Testis (tissue), 2 donors: ENCODE data around the gene NOL12.

ENCODE experiments used
- POLR2A ChIP-seq: fragments of 450-650 bp; IDR thresholded peaks from one replicate; pipeline ENCODE4 v1.6.1; 2017; ENCODE audit warnings: antibody characterized with exemption, mild to moderate bottlenecking, moderate library complexity
- TF ChIP-seq, protein P1 (sequence below), 3 experiments: fragments of 450-650 bp in 2 of 3; fragments of 200-600 bp in 1 of 3; sonication (generic) in 1 of 3; IDR thresholded peaks; one replicate each; pipeline ENCODE4 v1.5.1; 2016 to 2019; ENCODE audit warnings: antibody characterized with exemption in 3 of 3, mild to moderate bottlenecking in 2 of 3, moderate library complexity in 1 of 3

- TF ChIP-seq POLR2A = no peak
- TF ChIP-seq, protein P1, sequence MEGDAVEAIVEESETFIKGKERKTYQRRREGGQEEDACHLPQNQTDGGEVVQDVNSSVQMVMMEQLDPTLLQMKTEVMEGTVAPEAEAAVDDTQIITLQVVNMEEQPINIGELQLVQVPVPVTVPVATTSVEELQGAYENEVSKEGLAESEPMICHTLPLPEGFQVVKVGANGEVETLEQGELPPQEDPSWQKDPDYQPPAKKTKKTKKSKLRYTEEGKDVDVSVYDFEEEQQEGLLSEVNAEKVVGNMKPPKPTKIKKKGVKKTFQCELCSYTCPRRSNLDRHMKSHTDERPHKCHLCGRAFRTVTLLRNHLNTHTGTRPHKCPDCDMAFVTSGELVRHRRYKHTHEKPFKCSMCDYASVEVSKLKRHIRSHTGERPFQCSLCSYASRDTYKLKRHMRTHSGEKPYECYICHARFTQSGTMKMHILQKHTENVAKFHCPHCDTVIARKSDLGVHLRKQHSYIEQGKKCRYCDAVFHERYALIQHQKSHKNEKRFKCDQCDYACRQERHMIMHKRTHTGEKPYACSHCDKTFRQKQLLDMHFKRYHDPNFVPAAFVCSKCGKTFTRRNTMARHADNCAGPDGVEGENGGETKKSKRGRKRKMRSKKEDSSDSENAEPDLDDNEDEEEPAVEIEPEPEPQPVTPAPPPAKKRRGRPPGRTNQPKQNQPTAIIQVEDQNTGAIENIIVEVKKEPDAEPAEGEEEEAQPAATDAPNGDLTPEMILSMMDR (IDR thresholded peaks at IDR 0.05) = no peak
Measured at GRCh38 chr22:37676736-37677492, 9.2 kb upstream of the NOL12 start.
